ENCODE results near the gene KIF3B.
"Not testable (repeated sequence)": the region's sequence is repeated elsewhere in the genome, so short reads cannot be mapped to it uniquely, and the experiment has no call there.

The KIF3B gene

DNA sequence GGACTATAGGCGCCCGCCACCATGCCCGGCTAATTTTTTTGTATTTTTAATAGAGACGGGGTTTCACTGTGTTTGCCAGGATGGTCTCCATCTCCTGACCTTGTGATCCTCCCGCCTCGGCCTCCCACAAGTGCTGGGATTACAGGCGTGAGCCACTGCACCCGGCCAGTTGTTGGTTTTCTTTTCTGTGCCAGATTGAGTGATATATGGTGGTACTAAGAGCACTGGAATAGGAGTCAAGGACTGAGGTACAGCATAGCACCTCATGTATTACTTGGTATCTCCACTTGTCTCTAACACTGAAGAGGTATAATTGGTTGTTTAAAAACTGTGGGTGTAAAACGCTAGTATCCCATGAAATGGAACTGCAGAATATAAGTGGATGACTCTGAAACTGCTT, 106.0 kb downstream of the KIF3B start:
- H3K4me1 Mint-ChIP-seq: peaks cover 44% of the 10 kb centered on the region
- H3K4me3 Mint-ChIP-seq, ATAC-seq, H3K9me3 Mint-ChIP-seq, H3K27me3 Mint-ChIP-seq: not testable (repeated sequence)
- H3K36me3 Mint-ChIP-seq: peaks cover 18% of the 10 kb centered on the region
- peak overlapping the region; percentile 65 for H3K27ac Mint-ChIP-seq

All from stimulated activated memory B cell treated with anti-CD40 and anti-IgM and Interleukin-4, amounts not matched to agents 10 μg/mL and 1 μg/mL and 100 μg/mL, for 72 hours (primary cell).